ENCODE measurements around the gene ZSCAN25. TPM values are rescaled to one million over a fixed set of nuclear protein-coding genes. Genes with fewer than 3 reads are reported as not detected.

The ZSCAN25 gene
- polyA plus RNA-seq, 1 donor from 2014 or later = 12.2 TPM

- Histone ChIP-seq H2AFZ (ENCODE audit: low read depth, low read length) (no peak overlapping the region), H3K27me3 (ENCODE audit: insufficient read depth, low read depth, low read length) (no peaks in the 10 kb centered on the region), H3K9me3 (ENCODE audit: low read length) (no peaks in the 10 kb centered on the region), H3K9ac (ENCODE audit: low read length) (no peak overlapping the region), H4K20me1 (ENCODE audit: insufficient read depth) (no peaks in the 10 kb centered on the region), H3K36me3 (ENCODE audit: insufficient read depth, low read length) (peaks cover 4% of the 10 kb centered on the region), H3K79me2 (replicated peaks; ENCODE audit: insufficient read depth, low read length) (no peaks in the 10 kb centered on the region), H3K27ac (ENCODE audit: low read length) (no peak overlapping the region), H3F3A (ENCODE audit: insufficient read depth, low read length, poor library complexity, severe bottlenecking) (no peaks in the 10 kb centered on the region), H3K4me3 (ENCODE audit: low read length) (no peak overlapping the region), H3K9me2 (ENCODE audit: insufficient read depth, low read length) (no peaks in the 10 kb centered on the region), H3K4me2 (ENCODE audit: low read length) (no peak overlapping the region)
- TF ChIP-seq SMC3 (conservative IDR thresholded peaks at IDR 0.05; ENCODE audit: poor library complexity) = no peak
- TF ChIP-seq, protein P1, sequence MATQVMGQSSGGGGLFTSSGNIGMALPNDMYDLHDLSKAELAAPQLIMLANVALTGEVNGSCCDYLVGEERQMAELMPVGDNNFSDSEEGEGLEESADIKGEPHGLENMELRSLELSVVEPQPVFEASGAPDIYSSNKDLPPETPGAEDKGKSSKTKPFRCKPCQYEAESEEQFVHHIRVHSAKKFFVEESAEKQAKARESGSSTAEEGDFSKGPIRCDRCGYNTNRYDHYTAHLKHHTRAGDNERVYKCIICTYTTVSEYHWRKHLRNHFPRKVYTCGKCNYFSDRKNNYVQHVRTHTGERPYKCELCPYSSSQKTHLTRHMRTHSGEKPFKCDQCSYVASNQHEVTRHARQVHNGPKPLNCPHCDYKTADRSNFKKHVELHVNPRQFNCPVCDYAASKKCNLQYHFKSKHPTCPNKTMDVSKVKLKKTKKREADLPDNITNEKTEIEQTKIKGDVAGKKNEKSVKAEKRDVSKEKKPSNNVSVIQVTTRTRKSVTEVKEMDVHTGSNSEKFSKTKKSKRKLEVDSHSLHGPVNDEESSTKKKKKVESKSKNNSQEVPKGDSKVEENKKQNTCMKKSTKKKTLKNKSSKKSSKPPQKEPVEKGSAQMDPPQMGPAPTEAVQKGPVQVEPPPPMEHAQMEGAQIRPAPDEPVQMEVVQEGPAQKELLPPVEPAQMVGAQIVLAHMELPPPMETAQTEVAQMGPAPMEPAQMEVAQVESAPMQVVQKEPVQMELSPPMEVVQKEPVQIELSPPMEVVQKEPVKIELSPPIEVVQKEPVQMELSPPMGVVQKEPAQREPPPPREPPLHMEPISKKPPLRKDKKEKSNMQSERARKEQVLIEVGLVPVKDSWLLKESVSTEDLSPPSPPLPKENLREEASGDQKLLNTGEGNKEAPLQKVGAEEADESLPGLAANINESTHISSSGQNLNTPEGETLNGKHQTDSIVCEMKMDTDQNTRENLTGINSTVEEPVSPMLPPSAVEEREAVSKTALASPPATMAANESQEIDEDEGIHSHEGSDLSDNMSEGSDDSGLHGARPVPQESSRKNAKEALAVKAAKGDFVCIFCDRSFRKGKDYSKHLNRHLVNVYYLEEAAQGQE (IDR thresholded peaks at IDR 0.05; ENCODE audit: borderline replicate concordance) = no peak
Observed at GRCh38 chr7:99571768-99572167, 45.0 kb upstream of the ZSCAN25 start.

GRCh38 chr7:99573257-99573656 lies 43.5 kb upstream of the ZSCAN25 start:
- no peak overlapping the region for H3K9ac ChIP-seq (ENCODE audit: low read length)
- H3K9me2 ChIP-seq (ENCODE audit: insufficient read depth, low read length) = no peaks in the 10 kb centered on the region
- no peaks in the 10 kb centered on the region for H3K9me3 ChIP-seq (ENCODE audit: low read length)
- peaks cover 4% of the 10 kb centered on the region for H3K36me3 ChIP-seq (ENCODE audit: insufficient read depth, low read length)
- H3K4me3 ChIP-seq (ENCODE audit: low read length) = no peak overlapping the region
- no peak overlapping the region for H2AFZ ChIP-seq (ENCODE audit: low read depth, low read length)
- H3K79me2 ChIP-seq (replicated peaks; ENCODE audit: insufficient read depth, low read length) = no peaks in the 10 kb centered on the region
- no peaks in the 10 kb centered on the region for H3K27me3 ChIP-seq (ENCODE audit: insufficient read depth, low read depth, low read length)
- H3F3A ChIP-seq (ENCODE audit: insufficient read depth, low read length, poor library complexity, severe bottlenecking) = no peaks in the 10 kb centered on the region
- no peak overlapping the region for H3K27ac ChIP-seq (ENCODE audit: low read length)
- no peak overlapping the region for H3K4me2 ChIP-seq (ENCODE audit: low read length)
- TF ChIP-seq, protein P2, sequence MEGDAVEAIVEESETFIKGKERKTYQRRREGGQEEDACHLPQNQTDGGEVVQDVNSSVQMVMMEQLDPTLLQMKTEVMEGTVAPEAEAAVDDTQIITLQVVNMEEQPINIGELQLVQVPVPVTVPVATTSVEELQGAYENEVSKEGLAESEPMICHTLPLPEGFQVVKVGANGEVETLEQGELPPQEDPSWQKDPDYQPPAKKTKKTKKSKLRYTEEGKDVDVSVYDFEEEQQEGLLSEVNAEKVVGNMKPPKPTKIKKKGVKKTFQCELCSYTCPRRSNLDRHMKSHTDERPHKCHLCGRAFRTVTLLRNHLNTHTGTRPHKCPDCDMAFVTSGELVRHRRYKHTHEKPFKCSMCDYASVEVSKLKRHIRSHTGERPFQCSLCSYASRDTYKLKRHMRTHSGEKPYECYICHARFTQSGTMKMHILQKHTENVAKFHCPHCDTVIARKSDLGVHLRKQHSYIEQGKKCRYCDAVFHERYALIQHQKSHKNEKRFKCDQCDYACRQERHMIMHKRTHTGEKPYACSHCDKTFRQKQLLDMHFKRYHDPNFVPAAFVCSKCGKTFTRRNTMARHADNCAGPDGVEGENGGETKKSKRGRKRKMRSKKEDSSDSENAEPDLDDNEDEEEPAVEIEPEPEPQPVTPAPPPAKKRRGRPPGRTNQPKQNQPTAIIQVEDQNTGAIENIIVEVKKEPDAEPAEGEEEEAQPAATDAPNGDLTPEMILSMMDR (IDR thresholded peaks at IDR 0.05; ENCODE audit: poor library complexity, severe bottlenecking) = no peak
- TF ChIP-seq, protein P1 (IDR thresholded peaks at IDR 0.05; ENCODE audit: borderline replicate concordance) = no peak
- no peak for TF ChIP-seq EP300 (conservative IDR thresholded peaks at IDR 0.05; ENCODE audit: poor library complexity, severe bottlenecking)
- TF ChIP-seq RAD21 (conservative IDR thresholded peaks at IDR 0.05) = no peak
- no peak for TF ChIP-seq EZH2 (IDR thresholded peaks at IDR 0.05; ENCODE audit: borderline replicate concordance, insufficient read depth, low read length, poor library complexity, severe bottlenecking)
- TF ChIP-seq SMC3 (conservative IDR thresholded peaks at IDR 0.05; ENCODE audit: poor library complexity) = no peak
- TF ChIP-seq TAF1 (IDR thresholded peaks at IDR 0.05; ENCODE audit: low read depth) = no peak
- no peak for TF ChIP-seq POLR2AphosphoS5 (IDR thresholded peaks at IDR 0.05)
- TF ChIP-seq MXI1 (conservative IDR thresholded peaks at IDR 0.05; ENCODE audit: poor library complexity, severe bottlenecking) = no peak
- no peaks in the 10 kb centered on the region for H4K20me1 ChIP-seq (ENCODE audit: insufficient read depth)

All from neural cell (in vitro differentiated cells).